HG03060 (cell line): ENCODE data around the gene DLGAP5.

ENCODE experiments used
- ATAC-seq: cut with Tn5 transposase; IDR thresholded peaks from one replicate; pipeline ENCODE4 v1.9.1; 2021; ENCODE audit warnings: low read depth, moderate number of reproducible peaks; ENCODE audit not compliant: unreplicated experiment

The DLGAP5 gene

GRCh38 chr14:55130196-55130550, 61.2 kb downstream of the DLGAP5 start:
- ATAC-seq: no peak

GRCh38 chr14:55129428-55130195, 61.8 kb downstream of the DLGAP5 start:
- ATAC-seq: no peak

GRCh38 chr14:55129086-55129427, 62.3 kb downstream of the DLGAP5 start, which contains the start of gene LGALS3:
TSS of gene LGALS3 (plus strand) at chr14:55129252. CDS start at chr14:55137374, 8,122 bp downstream.
- no peak for ATAC-seq

- ATAC-seq: no peak
These were observed 62.8 kb downstream of the DLGAP5 start for GRCh38 chr14:55128386-55129085.

- ATAC-seq: no peak
These were observed 63.9 kb downstream of the DLGAP5 start for GRCh38 chr14:55127460-55127951.

- no peak for ATAC-seq
These were observed 64.4 kb downstream of the DLGAP5 start for GRCh38 chr14:55126932-55127459.

GRCh38 chr14:55126034-55126433, 65.4 kb downstream of the DLGAP5 start:
- ATAC-seq: no peak

GRCh38 chr14:55125403-55125802, 66.0 kb downstream of the DLGAP5 start:
- ATAC-seq: no peak

- ATAC-seq: no peak
These were observed 66.5 kb downstream of the DLGAP5 start for GRCh38 chr14:55124774-55125386.

GRCh38 chr14:55123852-55124639, 67.3 kb downstream of the DLGAP5 start:
- no peak for ATAC-seq

- ATAC-seq: no peak
These were observed 68.3 kb downstream of the DLGAP5 start for GRCh38 chr14:55123101-55123500.

- no peak for ATAC-seq
These were observed 68.9 kb downstream of the DLGAP5 start for GRCh38 chr14:55122440-55122986.

GRCh38 chr14:55121628-55122439, 69.6 kb downstream of the DLGAP5 start:
- ATAC-seq: no peak

GRCh38 chr14:55120571-55121495, 70.6 kb downstream of the DLGAP5 start:
- ATAC-seq: no peak

- ATAC-seq: no peak
These were observed 72.6 kb downstream of the DLGAP5 start for GRCh38 chr14:55118761-55119160.

- no peak for ATAC-seq
These were observed 73.5 kb downstream of the DLGAP5 start for GRCh38 chr14:55117803-55118441.

- ATAC-seq: no peak
These were observed 74.9 kb downstream of the DLGAP5 start for GRCh38 chr14:55116246-55117030.
